ENCODE measurements around the gene MRPL44.

MRPL44 gene

GRCh38 chr2:223957092-223957851, at the start of gene MRPL44:
MRPL44 (plus strand) TSS chr2:223957463; CDS start chr2:223957473, 10 bp downstream.
- DNase-seq = peak; percentile 87

GRCh38 chr2:223908304-223908998, 48.8 kb upstream of the MRPL44 start:
- DNase-seq = no peak

- DNase-seq = no peak
Observed at GRCh38 chr2:223909001-223909741, 48.1 kb upstream of the MRPL44 start.

GRCh38 chr2:223914324-223914723, 42.9 kb upstream of the MRPL44 start:
- DNase-seq = no peak

- DNase-seq = no peak
Observed at GRCh38 chr2:223915071-223915470, 42.2 kb upstream of the MRPL44 start.

GRCh38 chr2:223916181-223916920, 40.9 kb upstream of the MRPL44 start:
- no peak for DNase-seq

- DNase-seq = no peak
Observed at GRCh38 chr2:223918671-223919134, 38.6 kb upstream of the MRPL44 start.

- no peak for DNase-seq
Observed at GRCh38 chr2:223920109-223920508, 37.2 kb upstream of the MRPL44 start.

GRCh38 chr2:223921204-223921603, 36.1 kb upstream of the MRPL44 start:
- DNase-seq = no peak

- DNase-seq = no peak
Observed at GRCh38 chr2:223922308-223922707, 35.0 kb upstream of the MRPL44 start.

GRCh38 chr2:223923976-223924375, 33.3 kb upstream of the MRPL44 start:
- DNase-seq = no peak

- DNase-seq = no peak
Observed at GRCh38 chr2:223925106-223925505, 32.2 kb upstream of the MRPL44 start.

- no peak for DNase-seq
Observed at GRCh38 chr2:223928113-223929006, 28.9 kb upstream of the MRPL44 start.

GRCh38 chr2:223929571-223930102, 27.6 kb upstream of the MRPL44 start:
- no peak for DNase-seq

- no peak for DNase-seq
Observed at GRCh38 chr2:223930103-223930976, 26.9 kb upstream of the MRPL44 start.

- DNase-seq = no peak
Observed at GRCh38 chr2:223932816-223933800, 24.2 kb upstream of the MRPL44 start.

GRCh38 chr2:223934870-223935269, 22.4 kb upstream of the MRPL44 start:
- no peak for DNase-seq

GRCh38 chr2:223935459-223936125, 21.7 kb upstream of the MRPL44 start:
- DNase-seq = no peak

All from NCI-H510A (cell line).